Panc1 (cell line): ENCODE data around the gene TCF20. TPM values are rescaled to one million over a fixed set of nuclear protein-coding genes. Genes with fewer than 3 reads are reported as not detected.

Experiments used
- ATAC-seq: fragments of 200-7000 bp; cut with Tn5 transposase; 2 replicates; pipeline ENCODE4 v1.9.1; 2020; ENCODE audit warnings: mild to moderate bottlenecking, moderate library complexity
- BruUV-seq: library from RNA; stranded (reverse); fragments of 400-500 nt; replicated peaks from 2 replicates; lab custom pipeline; 2021; lab: Mats Ljungman, UMichigan
- CTCF ChIA-PET: fragments of 300-600 bp; sonication (Branson Sonifier 250); formaldehyde crosslinking; loops from one replicate; lab custom pipeline; 2022; ENCODE audit warnings: antibody characterized with exemption; lab: Charles Lee
- POLR2A ChIA-PET: fragments of 300-600 bp; sonication (Branson Sonifier 250); formaldehyde crosslinking; loops from one replicate; lab custom pipeline; 2022; ENCODE audit warnings: antibody characterized with exemption; lab: Charles Lee
- DNase-seq: peaks from one replicate; pipeline ENCODE4 v3.0.0-alpha.2; 2010; ENCODE audit warnings: low read depth, low spot score
- H3K27ac ChIP-seq: 2 replicates; pipeline ENCODE4 v1.5.1; 2011; ENCODE audit warnings: mild to moderate bottlenecking, low read length, inconsistent platforms
- H3K27me3 ChIP-seq: fragments of 200-500 bp; sonication (Bioruptor generic); 2 replicates; pipeline ENCODE4 v1.6.0; 2014; ENCODE audit warnings: low read length, inconsistent platforms; ENCODE audit not compliant: control insufficient read depth, insufficient read depth
- H3K36me3 ChIP-seq: fragments of 200-500 bp; sonication (Bioruptor generic); 2 replicates; pipeline ENCODE4 v1.5.1; 2014; ENCODE audit warnings: inconsistent platforms, mild to moderate bottlenecking, low read length, moderate library complexity; ENCODE audit not compliant: control insufficient read depth, insufficient read depth
- H3K4me1 ChIP-seq: 2 replicates; pipeline ENCODE4 v1.5.1; 2011; ENCODE audit warnings: inconsistent platforms, mild to moderate bottlenecking, low read length, moderate library complexity; ENCODE audit not compliant: control insufficient read depth, insufficient read depth
- H3K4me3 ChIP-seq, 2 experiments: 2 replicates each; pipeline ENCODE4 v1.5.1; 2011 to 2012; ENCODE audit warnings: low read depth in 2 of 2, low read length in 2 of 2, mild to moderate bottlenecking in 2 of 2, inconsistent platforms in 1 of 2, moderate library complexity in 1 of 2
- H3K9me3 ChIP-seq: fragments of 200-500 bp; sonication (Bioruptor generic); 2 replicates; pipeline ENCODE4 v1.5.1; 2014; ENCODE audit warnings: low read depth, mild to moderate bottlenecking, inconsistent platforms, low read length, moderate library complexity; ENCODE audit not compliant: control insufficient read depth, insufficient read depth
- POLR2AphosphoS5 ChIP-seq: IDR thresholded peaks from 2 replicates; pipeline ENCODE4 v1.6.1; 2012; ENCODE audit warnings: mild to moderate bottlenecking, low read depth, low read length, moderate library complexity
- SIN3A ChIP-seq: IDR thresholded peaks from 2 replicates; pipeline ENCODE4 v1.6.1; 2012; ENCODE audit warnings: low read depth, mild to moderate bottlenecking, low read length, moderate library complexity, borderline replicate concordance; ENCODE audit not compliant: insufficient read depth
- TCF7L2 ChIP-seq: IDR thresholded peaks from 2 replicates; pipeline ENCODE4 v1.6.1; 2011; ENCODE audit warnings: mild to moderate bottlenecking, low read depth, low read length, inconsistent platforms
- in situ Hi-C: cut with HindIII; loops from 2 replicates; pipeline ENCODE4 v1.10.0; 2016; ENCODE audit warnings: low sequenced_read_pairs, low pct_unique_long_range_greater_than_20kb
- intact Hi-C: fragments of 100-400 bp; cut with micrococcal nuclease; formaldehyde crosslinking; loops from one replicate; pipeline ENCODE4 v1.10.0; 2022; ENCODE audit not compliant: unreplicated experiment
- total RNA-seq: library from RNA; stranded (reverse); gene quantifications from one replicate; pipeline ENCODE4 v1.2.1, GENCODE V29; 2021; ENCODE audit not compliant: unreplicated experiment
- TF ChIP-seq, protein P1 (sequence below), 2 experiments: IDR thresholded peaks; 2 replicates each; pipeline ENCODE4 v1.6.1; 2011 to 2012; ENCODE audit warnings: low read depth in 2 of 2, control low read depth in 1 of 2, low read length in 1 of 2, mild to moderate bottlenecking in 1 of 2, moderate library complexity in 1 of 2; ENCODE audit not compliant: insufficient read depth in 1 of 2
- TF ChIP-seq, protein P2 (sequence below): fragments of 450-650 bp; IDR thresholded peaks from 2 replicates; pipeline ENCODE4 v1.5.1; 2017; ENCODE audit warnings: mild to moderate bottlenecking

The TCF20 gene
- total RNA-seq, 1 experiment from 2014 or later: 79.8 TPM

DNA sequence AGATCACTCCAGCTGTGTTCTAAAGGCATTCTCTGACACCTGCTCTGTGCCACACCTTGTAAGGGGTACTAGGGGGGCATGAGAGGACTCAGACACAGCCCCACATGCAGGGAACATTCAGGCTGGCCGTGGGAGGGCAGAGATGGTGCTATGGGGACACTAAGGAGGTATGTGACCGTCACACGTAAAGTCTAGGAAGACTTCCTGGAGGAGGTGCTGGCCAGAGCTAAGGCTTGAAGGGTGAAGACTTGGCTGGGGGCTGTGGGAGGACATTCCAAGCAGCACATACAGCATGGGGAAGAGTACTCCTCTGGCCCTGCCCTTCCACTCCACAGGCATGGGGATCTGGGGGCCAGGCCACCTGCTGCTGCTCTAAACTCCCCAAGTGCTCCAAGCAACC lies 48.5 kb upstream of the TCF20 start:
- no peak for DNase-seq
- no peak overlapping the region for H3K4me3 ChIP-seq
- no peaks in the 10 kb centered on the region for H3K36me3 ChIP-seq
- TF ChIP-seq, protein P1, sequence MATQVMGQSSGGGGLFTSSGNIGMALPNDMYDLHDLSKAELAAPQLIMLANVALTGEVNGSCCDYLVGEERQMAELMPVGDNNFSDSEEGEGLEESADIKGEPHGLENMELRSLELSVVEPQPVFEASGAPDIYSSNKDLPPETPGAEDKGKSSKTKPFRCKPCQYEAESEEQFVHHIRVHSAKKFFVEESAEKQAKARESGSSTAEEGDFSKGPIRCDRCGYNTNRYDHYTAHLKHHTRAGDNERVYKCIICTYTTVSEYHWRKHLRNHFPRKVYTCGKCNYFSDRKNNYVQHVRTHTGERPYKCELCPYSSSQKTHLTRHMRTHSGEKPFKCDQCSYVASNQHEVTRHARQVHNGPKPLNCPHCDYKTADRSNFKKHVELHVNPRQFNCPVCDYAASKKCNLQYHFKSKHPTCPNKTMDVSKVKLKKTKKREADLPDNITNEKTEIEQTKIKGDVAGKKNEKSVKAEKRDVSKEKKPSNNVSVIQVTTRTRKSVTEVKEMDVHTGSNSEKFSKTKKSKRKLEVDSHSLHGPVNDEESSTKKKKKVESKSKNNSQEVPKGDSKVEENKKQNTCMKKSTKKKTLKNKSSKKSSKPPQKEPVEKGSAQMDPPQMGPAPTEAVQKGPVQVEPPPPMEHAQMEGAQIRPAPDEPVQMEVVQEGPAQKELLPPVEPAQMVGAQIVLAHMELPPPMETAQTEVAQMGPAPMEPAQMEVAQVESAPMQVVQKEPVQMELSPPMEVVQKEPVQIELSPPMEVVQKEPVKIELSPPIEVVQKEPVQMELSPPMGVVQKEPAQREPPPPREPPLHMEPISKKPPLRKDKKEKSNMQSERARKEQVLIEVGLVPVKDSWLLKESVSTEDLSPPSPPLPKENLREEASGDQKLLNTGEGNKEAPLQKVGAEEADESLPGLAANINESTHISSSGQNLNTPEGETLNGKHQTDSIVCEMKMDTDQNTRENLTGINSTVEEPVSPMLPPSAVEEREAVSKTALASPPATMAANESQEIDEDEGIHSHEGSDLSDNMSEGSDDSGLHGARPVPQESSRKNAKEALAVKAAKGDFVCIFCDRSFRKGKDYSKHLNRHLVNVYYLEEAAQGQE (IDR thresholded peaks at IDR 0.05; ENCODE audit: insufficient read depth in 1 of 2, low read depth in 2 of 2, low read length in 1 of 2): no peak
- TF ChIP-seq SIN3A (no peak), POLR2AphosphoS5 (no peak), TCF7L2 (no peak)
- TF ChIP-seq, protein P2, sequence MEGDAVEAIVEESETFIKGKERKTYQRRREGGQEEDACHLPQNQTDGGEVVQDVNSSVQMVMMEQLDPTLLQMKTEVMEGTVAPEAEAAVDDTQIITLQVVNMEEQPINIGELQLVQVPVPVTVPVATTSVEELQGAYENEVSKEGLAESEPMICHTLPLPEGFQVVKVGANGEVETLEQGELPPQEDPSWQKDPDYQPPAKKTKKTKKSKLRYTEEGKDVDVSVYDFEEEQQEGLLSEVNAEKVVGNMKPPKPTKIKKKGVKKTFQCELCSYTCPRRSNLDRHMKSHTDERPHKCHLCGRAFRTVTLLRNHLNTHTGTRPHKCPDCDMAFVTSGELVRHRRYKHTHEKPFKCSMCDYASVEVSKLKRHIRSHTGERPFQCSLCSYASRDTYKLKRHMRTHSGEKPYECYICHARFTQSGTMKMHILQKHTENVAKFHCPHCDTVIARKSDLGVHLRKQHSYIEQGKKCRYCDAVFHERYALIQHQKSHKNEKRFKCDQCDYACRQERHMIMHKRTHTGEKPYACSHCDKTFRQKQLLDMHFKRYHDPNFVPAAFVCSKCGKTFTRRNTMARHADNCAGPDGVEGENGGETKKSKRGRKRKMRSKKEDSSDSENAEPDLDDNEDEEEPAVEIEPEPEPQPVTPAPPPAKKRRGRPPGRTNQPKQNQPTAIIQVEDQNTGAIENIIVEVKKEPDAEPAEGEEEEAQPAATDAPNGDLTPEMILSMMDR: no peak
- ATAC-seq: no peak
- CTCF ChIA-PET: no interaction called here
- in situ Hi-C loops: no loop called here
- no peak overlapping the region for H3K27ac ChIP-seq
- H3K4me1 ChIP-seq: peaks cover 15% of the 10 kb centered on the region
- no peaks in the 10 kb centered on the region for H3K27me3 ChIP-seq
- no peaks in the 10 kb centered on the region for H3K9me3 ChIP-seq
- intact Hi-C loops: no loop called here
- POLR2A ChIA-PET: no interaction called here
- BruUV-seq: no TSS peak

DNA sequence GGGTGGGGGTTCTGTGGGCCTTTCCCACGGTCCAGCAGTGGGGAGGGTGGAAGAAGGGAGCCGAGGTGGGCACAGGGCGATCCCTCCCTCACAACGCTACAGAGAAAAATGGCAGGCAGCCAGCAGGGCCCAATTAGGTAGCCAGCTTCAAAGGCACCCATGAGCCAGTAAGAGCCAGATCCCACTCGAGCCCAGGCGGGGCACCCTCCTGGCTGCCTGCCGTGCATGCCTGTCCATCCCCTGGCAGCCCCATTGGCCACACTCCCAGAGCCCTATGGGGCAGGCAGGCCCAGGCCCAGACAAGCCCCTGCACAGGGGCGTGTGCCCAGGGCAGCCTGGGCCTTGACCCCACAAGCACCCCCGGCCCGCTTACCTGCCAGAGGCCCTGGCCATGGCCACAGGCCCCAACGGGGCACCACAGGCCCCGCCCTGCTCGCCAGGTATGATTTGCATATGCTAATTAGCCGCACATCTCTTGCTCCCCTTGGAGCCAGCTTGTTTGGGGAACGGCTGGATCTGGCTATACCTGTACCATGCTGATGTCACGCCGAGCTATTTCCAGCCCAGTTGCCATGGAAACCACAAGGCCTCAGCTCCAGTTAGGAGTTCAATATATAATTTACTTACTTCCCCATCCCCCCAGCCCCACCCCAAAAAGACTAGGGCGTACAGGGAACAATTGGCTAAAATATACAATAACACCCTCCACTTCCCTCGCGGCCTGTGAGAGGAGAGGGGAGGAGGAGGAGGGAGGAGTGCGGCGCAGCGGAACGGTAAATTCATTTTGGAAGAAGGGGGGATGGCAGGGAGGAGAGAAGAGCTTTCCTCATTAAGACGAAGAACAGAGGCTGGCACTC lies 47.5 kb upstream of the TCF20 start:
- no peak for ATAC-seq

More for the DNA sequence above, 47.5 kb upstream of the TCF20 start:
- ChIA-PET CTCF (interaction anchor here (0.7 kb wide), 1 partner anchor 35 kb away, joined by 4 read pairs; no protein-coding TSS in a partner anchor), POLR2A (no interaction called here)
- intact Hi-C loops: no loop called here
- no peaks in the 10 kb centered on the region for H3K36me3 ChIP-seq
- BruUV-seq: no TSS peak
- TF ChIP-seq, protein P2: no peak
- no peak for TF ChIP-seq SIN3A
- TF ChIP-seq, protein P1 (IDR thresholded peaks at IDR 0.05; ENCODE audit: insufficient read depth in 1 of 2, low read depth in 2 of 2, low read length in 1 of 2): no peak
- no peak for TF ChIP-seq TCF7L2
- no peak for TF ChIP-seq POLR2AphosphoS5
- no peaks in the 10 kb centered on the region for H3K27me3 ChIP-seq
- no peak for DNase-seq
- no peaks in the 10 kb centered on the region for H3K9me3 ChIP-seq
- H3K4me3 ChIP-seq: no peak overlapping the region
- no peak overlapping the region for H3K27ac ChIP-seq
- in situ Hi-C loops: no loop called here
- H3K4me1 ChIP-seq: peaks cover 25% of the 10 kb centered on the region
